Activated CD8-positive, alpha-beta memory T cell treated with anti-CD3 and anti-CD28 coated beads, Interleukin-2, amount 50 U/mL, for 48 hours (primary cell): Measurements from ENCODE around the gene IGSF5.
"Not testable (repeated sequence)": the region's sequence is repeated elsewhere in the genome, so short reads cannot be mapped to it uniquely, and the experiment has no call there.

ENCODE experiments used
- DNase-seq: peaks from one replicate; pipeline ENCODE4 v3.0.0-alpha.2; 2020

Gene IGSF5

GRCh38 chr21:39744883-39745282 is at the start of gene IGSF5:
IGSF5 (plus strand) TSS chr21:39745183; CDS start chr21:39745510, 327 bp downstream.
- DNase-seq = not testable (repeated sequence)

- DNase-seq = no peak
Measured at GRCh38 chr21:39696196-39696595, 48.8 kb upstream of the IGSF5 start.

- no peak for DNase-seq
Measured at GRCh38 chr21:39696618-39697017, 48.4 kb upstream of the IGSF5 start.

- DNase-seq = no peak
Measured at GRCh38 chr21:39700318-39700717, 44.7 kb upstream of the IGSF5 start.

GRCh38 chr21:39703578-39703977 is 41.4 kb upstream of the IGSF5 start:
- DNase-seq = no peak

GRCh38 chr21:39705849-39706248 is 39.1 kb upstream of the IGSF5 start:
- DNase-seq = no peak

GRCh38 chr21:39707316-39707715 is 37.7 kb upstream of the IGSF5 start:
- no peak for DNase-seq

GRCh38 chr21:39710866-39711265 is 34.1 kb upstream of the IGSF5 start:
- DNase-seq = no peak

GRCh38 chr21:39712273-39712672 is 32.7 kb upstream of the IGSF5 start:
- no peak for DNase-seq

- no peak for DNase-seq
Measured at GRCh38 chr21:39712976-39713375, 32.0 kb upstream of the IGSF5 start.

- no peak for DNase-seq
Measured at GRCh38 chr21:39713905-39714304, 31.1 kb upstream of the IGSF5 start.

GRCh38 chr21:39714331-39714730 is 30.7 kb upstream of the IGSF5 start:
- DNase-seq = no peak

- DNase-seq = peak; percentile 63
Measured at GRCh38 chr21:39715804-39716397, 29.1 kb upstream of the IGSF5 start.

- DNase-seq = no peak
Measured at GRCh38 chr21:39720126-39720778, 24.7 kb upstream of the IGSF5 start.

- no peak for DNase-seq
Measured at GRCh38 chr21:39721885-39722284, 23.1 kb upstream of the IGSF5 start.

GRCh38 chr21:39724944-39725343 is 20.0 kb upstream of the IGSF5 start:
- DNase-seq = no peak

GRCh38 chr21:39726133-39726532 is 18.9 kb upstream of the IGSF5 start:
- DNase-seq = no peak

- DNase-seq = no peak
Measured at GRCh38 chr21:39727401-39728120, 17.4 kb upstream of the IGSF5 start.

- no peak for DNase-seq
Measured at GRCh38 chr21:39728341-39728740, 16.6 kb upstream of the IGSF5 start.

GRCh38 chr21:39730418-39731157 is 14.4 kb upstream of the IGSF5 start:
- DNase-seq = no peak

- DNase-seq = no peak
Measured at GRCh38 chr21:39736716-39737115, 8.3 kb upstream of the IGSF5 start.

GRCh38 chr21:39737376-39738000 is 7.5 kb upstream of the IGSF5 start:
- DNase-seq = no peak

- DNase-seq = no peak
Measured at GRCh38 chr21:39738566-39738965, 6.4 kb upstream of the IGSF5 start.
